NCI-H446 treated with DMSO at 0.1 percent for 48 hours (cell line): ENCODE data around the gene TSC22D1.
"Not testable (repeated sequence)": the region's sequence is repeated elsewhere in the genome, so short reads cannot be mapped to it uniquely, and the experiment has no call there.

Experiments used
- DNase-seq: peaks from one replicate; lab custom pipeline; 2025; lab: John Stamatoyannopoulos, UW

TSC22D1 gene

DNA sequence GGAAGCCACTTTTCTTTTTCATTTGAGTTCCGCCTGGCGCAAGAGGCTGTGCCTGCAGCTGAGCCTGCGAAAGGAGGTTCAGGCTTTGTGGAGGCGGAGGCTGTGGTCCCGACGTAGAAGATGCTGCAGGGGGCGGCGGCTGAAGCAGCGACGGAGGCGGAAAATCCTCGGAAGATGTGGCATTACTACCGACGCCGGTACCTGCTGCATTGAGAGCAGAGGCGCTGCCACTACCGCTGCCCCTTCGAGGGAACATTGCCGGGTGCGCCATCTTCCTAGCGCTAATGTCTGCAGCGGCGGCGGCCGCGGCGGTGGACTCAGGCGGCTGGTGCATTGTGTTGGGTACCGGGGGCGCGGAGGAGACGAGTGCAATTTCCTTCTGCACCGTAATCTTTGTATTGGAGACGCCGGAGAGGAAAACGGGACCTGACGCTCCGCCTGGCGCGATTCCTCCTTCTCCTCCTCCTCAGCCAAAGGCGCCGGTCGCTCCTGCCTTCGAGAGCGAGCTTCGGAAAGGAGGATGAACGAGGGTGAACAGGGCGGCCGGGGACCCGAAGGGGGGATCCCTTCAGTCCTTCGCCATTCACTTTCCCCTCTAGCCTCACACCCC lies at the start of gene TSC22D1:
TSC22D1 (minus strand) TSS at position 590 of the 610 bp plus-strand sequence; CDS start at position 334, 256 bp downstream.
- DNase-seq: no peak

DNA sequence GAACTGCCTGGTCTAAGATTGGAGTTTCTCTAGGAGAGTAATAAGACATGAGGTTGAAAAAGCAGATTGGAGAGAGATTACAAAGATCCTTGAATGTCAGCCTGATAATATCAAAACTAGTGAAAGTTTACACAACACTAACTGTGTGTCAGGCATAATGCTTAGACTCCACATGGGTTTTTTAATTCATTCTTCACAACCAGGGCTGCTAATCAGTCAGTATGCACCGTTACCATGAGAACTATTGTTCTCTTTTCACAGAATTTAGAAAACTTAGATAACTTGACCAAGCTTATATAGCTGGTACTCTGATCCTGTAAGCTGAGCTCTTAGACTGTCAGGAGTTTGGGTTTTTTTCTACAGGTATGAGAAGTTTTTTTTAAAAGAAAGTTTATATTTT lies 46.6 kb upstream of the TSC22D1 start:
- no peak for DNase-seq

DNA sequence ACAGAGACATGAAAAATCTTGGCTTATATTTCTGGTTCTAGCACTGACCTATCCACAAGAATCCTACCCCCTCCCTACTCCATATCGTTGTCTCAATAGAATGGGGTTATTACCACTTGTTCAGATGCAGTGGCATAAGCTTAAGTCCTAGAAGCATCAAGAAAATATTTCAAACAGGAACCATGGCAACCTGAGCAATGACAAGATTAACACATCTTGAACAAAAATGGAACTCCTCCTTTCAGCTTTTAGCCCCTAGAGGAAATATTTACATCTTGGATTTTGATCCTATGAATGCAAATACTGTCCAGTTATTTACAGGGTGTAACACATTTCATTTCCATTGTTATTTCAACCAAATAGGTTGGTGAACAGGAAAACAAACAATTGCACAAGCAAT lies 46.1 kb upstream of the TSC22D1 start:
- DNase-seq: no peak

DNA sequence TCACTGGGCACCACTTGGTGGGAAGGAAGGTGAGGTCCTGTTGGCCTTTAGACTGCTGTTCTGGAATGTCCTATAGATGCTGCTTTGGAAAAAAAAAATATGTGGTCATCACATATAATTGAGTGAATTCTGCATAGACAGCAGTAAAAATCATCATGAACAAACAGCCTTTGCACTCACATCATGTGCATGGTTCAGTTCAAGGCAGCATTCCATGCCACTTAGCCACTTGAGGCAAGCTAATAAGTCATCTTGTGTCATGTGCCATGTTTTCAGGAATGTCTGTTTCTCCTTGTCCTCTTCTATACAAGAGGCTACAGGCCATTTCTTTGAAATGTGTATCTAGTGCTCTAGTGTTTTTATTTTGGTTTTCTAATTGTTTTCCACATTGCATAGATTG lies 43.9 kb upstream of the TSC22D1 start:
- no peak for DNase-seq

DNA sequence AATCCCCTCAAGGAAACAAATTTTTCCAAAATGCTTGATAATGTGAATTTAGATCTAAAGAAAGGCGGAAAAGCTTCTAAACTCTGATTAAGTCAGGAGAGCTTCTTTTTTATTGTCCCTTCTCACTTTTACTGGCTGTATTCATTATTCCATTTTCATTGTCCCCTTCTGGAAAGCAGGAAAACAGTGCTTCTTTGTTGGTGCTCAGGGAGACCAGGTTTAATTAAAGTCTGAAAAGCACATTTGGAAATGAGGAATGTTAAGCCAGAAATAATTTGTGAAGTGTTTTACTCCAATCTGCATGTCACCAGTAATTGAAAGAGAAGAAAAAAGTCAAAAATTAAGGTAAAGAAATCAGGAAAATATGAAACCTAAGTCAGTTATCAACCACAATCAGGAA lies 43.5 kb upstream of the TSC22D1 start:
- no peak for DNase-seq

DNA sequence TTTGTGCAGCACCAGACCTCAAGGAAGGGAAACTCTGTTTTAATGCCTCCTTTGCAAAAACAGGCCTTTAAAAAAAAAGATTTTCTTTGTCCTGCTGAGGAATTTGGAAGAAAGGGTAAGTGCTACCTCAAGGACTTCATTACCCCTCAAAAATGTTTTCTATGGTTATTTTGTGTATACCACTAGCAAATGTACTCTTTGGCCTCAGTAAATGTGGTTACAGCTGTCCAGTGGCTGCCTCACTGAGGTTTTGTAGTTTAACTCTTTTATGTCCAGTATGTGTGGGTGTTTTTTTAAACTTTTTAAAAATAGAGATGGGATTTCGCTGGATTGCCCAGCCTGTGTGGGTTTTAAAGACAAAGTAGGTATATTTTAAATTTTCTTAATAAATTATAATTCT lies 42.2 kb upstream of the TSC22D1 start:
- DNase-seq: no peak

DNA sequence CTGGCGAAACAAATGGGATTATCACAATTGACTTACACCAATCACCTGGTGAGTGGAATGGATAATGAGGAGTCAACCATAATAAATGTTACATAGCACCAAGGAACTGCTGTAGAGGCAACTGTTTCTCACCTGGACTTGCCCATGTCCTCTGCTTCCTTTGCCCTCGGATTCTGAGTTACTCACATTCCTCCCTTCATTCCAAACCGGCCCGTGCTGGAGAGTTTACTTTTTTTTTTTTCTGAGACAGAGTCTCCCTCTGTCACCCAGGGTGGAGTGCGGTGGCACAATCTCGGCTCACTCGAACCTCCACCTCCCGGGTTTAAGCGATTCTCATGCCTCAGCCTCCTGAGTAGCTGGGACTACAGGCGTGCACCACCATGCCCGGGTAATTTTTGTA lies 41.5 kb upstream of the TSC22D1 start:
- DNase-seq: no peak

DNA sequence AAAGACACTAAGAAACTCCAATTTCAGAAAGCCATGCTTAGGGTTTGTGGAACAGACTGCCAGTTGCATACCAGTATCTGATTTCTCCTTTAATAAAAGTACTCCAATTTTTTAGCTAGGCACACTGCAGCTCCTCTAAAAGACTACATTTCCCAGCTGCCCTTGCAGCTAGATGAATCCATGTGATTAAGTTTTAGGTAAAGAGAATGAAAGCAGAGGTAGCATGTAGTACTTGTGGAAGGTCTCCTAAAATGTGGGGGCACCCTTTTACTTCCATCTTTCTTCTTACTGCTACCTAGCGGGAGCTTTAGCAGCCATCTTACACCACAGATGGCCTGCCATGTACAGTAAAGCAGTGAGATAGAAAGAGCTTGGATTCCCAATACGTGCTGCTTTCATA lies 33.0 kb upstream of the TSC22D1 start:
- DNase-seq: no peak

DNA sequence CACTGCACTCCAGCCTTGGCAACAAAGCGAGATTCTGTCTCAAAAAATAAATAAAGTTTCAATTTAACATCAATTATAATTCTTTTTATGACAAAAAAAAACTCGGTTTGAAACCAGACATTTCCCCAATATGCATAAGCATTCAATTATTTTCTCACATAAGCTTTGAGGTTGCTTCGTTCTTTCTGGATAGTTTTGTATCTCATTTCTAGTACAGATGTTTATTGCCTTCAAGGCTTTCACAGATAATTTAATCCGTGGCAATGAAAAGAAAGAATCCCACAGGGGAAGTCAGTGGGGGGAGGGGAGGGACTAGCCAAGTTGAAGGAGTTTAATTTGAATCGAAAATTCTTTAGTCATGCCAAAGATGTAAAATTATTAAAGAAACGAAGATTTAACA lies 29.6 kb upstream of the TSC22D1 start:
- no peak for DNase-seq

DNA sequence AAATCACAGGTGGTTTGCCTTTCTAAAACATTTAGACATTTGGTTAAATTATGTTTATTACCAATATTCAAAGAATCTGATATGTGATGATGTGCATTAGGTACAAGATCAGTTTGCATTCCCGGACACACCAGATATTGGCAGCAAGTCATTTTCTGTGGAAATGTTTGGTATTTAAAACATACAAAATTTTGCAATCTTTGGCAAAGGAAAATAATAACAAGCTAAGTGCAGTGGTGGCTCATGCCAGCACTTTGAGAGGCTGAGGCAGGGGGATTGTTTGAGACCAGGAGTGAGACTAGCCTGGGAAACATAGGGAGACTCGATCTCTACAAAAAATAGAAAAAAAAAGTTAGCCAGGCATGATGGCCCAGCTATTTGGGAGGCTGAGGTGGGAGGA lies 29.1 kb upstream of the TSC22D1 start:
- no peak for DNase-seq

DNA sequence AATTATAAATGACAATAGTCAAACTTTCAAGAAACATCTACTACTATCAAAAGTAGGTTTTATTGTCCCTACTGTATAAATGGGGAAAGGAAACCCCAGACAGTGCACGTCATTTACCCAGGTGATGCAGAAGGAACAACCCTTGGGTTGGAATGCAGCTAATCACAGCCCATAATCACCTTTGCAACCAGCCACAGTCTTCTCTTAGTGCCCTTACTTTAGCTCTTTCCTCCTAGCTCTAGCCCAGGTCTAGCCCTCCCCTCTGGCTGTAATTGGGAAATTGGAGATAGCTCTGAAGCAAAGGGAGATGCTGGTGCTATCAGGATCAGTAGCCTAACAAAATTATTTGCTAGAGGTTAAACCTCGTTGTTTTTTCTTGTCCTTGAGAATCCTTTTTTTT lies 25.5 kb upstream of the TSC22D1 start:
- DNase-seq: no peak

DNA sequence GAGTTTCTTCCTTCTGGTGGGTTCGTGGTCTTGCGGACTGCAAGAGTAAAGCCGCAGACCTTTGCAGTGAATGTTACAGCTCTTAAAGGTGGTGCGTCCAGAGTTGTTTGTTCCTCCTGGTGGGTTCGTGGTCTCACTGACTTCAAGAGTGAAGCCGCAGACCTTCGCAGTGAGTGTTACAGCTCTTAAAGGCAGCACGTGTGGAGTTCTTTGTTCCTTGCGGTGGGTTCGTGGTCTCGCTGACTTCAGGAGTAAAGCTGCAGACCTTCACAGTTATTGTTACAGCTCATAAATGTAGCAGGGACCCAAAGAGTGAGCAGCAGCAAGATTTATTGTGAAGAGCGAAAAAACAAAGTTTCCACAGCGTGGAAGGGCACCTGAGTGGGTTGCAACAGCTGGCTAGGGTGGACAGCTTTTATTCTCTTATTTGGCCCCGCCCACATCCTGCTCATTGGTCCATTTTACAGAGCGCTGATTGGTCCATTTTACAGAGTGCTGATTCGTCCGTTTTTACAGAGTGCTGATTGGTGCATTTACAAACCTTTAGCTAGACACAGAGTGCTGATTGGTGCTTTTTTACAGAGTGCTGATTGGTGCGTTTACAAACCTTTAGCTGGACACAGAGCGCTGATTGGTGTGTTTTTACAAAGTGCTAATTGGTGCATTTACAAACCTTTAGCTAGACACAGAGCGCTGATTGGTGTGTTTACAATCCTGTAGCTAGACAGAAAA lies 17.9 kb upstream of the TSC22D1 start:
- DNase-seq: not testable (repeated sequence)

DNA sequence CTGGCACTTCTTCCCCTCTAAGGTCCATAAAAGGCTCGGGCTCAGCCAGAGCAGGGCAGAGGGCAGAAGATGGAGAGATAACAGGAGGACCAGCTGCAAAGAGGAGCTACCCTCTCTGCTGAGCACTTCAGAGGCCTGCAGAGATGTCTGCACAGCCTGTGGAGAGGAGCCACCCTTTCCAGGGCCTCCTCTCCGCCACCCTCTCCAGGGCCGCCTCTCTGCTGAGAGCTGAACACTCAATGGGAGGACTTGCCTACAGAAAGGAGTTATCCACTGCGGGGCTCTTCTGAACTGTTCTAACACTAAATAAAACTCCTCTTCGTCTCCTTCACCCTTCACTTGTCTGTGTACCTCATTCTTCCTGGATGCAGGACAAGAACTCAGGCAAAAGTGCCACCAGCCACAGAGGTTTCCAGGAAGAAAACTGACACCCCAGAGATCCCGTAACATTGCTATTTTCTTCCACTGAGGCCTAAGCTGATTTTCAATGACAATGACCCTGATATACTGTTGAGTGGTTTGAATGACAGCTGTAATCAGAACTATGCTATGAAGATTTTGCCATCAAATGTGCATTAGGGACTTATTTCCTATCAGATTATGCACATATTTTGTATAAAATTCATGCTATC lies 16.2 kb upstream of the TSC22D1 start:
- DNase-seq: no peak

DNA sequence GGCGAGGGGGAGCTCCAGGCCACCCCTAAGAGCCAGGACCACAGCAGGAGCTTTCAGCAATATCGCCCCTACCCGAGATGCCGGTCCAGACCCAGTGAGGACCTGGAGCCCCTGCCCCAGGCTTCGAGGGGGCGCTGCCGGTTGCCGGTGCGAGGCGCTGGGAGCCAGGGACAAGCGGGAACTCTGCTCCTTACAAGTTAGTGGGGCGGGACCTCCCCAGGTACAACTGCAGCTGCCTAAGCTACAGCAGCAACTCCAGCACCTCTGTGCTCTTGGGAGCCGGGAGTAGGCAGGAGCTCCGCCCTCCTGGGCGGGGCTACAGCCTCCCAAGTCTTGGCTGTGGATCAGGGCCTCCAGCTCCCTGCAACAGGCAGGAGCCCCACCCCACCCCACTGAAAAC lies 15.2 kb upstream of the TSC22D1 start:
- no peak for DNase-seq

DNA sequence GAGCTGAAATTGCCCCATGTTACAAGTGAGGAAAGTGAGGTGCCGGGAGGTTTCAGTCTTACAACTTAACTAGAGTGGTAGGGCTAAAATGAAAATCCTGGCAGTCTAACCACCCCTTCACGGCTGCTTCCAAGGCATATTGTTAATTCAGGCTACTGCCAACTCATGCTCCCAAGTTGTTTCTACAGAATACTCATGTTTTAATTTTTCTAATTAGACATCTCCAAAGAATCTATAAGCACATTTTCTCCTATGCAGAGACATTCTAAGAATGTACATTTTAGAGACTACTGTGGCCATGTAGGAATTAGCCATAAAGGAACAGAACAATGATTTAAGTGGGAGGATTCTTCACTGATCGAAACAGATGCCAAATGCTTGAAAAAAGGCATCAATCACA lies 7.0 kb upstream of the TSC22D1 start:
- no peak for DNase-seq

DNA sequence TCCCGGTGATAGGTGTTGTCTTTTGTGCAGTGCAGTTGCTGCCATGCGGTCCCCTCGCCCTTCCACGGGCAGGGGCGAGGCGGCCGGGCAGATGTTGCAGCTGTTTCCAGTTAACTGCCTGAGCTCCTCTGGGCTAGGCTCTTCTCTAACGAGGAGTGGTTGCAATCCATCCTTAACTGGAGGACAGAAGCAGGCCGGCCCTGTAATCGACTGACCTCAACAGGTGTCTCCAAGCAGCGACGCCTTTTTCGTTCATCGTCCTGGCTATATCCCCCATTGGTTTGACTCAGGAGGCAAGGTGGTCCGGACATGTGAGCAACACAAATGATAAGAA lies 1.9 kb upstream of the TSC22D1 start:
- no peak for DNase-seq

DNA sequence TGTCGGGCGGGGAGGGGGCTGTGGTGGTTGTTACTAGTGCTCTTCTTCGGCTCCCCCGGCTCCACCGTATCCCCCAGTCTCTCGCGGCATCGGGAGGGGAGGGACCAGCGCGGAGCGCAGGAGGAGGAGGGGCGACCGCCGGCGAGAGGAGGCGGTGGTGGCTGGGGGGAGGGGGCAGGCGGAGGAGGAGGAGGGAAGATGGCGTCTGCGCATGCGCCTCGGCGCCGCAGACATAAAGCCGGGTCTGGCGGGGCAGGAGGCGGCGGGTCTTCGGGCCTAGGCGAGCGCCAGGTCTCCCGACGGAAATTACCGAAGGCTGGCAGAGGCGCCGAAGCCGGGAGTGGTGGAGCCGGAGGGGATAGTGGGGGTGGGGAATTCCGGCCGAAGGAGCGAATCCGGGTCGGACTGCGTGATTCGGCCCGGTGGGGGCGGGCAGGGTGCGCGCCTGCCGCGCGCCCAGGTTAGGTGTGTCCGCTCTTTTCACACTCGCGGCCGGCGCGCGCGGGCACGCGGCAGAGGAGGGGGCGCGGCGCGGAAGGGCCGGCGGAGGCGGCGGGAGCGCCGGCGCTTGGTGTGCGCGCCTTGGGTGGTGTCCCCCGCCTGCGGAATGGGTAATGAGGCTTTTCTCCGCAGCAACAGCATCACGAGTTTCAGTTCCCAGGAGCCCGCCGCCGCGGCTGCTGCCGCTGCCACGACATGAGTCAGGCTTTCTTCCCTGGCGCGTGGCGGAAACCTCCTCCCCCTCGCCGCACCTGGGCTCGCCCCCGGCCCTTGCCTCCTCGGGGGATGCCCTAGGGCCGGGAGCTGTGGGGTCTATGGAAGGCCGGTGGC lies 1.3 kb upstream of the TSC22D1 start:
- peak; percentile 92 for DNase-seq

DNA sequence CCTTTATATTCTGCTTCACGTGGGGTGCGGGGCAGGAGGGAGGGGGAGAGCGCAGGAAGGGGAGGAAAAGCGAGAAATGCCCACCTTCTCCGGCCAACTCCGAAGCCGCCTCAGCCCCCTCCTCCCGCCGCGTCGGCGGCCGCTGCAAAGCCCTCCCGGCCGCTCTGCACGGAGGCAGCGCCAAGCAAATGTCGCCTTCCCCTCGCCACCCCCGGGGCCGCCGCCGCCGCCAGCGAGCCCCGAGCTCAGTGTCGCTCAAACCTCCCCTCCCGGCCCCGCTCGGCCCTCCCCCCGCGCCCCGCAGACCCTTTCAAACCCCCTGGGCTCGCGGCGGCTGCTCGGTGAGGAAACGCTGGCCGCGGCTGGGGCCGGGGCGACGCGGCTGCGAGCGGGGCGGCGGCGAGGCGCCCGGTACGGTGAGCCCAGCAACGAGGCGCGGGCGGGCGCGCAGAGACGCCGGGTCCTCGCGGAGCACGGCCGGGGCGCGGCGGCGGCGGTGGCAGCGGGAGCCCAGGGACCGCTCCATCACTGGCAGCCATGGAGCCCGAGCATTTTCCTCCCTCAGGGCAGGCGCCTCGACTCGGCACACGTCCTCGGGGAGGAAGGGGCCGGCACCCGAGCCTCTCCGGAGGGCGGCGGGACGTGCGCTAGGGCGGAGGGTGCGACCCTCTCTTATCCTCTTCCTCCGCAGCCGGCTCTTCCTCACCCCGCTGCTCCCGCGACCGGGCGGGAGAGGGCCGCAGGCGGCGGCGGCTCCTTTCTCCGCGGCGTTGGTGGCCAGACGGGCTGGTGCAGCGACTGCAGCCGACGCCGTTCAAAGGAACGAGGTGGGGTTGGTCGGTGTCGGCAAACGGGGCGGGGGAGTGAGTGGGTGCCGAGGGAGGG lies 463 bp upstream of the TSC22D1 start:
- DNase-seq: no peak

DNA sequence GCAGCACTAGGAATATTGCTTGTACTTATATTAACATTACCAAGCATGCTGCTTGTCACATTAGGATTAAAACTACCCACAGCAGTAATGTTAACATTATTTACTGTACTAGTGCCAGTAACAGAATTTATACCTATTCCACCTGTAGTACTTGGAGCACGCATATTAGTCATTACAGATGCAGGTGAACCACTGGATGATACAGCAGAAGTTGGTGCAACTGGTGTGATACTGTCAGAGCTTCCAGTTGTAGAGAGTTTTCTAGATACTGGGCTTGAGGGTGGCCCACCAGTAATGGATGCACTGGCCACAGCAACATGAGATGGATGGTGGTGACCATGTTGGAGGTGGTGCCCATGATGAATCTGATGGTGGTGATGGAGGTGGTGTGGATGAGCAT lies 1.1 kb downstream of the TSC22D1 start:
- DNase-seq: no peak

DNA sequence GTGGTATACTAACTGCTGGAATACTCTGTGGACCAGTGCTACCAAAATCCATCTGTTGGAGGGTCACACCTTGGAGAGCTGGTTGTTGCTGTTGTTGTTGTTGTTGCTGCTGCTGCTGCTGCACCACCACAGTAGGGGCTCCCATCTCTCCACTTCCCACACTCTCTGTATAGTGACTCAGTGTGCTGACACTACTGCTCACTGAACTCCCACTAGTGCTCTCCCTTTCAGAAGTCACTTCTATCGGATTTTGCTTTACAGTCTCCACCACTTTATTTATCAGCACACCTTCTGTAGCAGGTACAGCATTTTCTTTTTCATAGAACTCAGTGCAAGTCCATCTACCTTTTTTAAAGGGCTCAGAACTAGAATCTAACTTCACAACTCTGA lies 1.7 kb downstream of the TSC22D1 start:
- DNase-seq: no peak

DNA sequence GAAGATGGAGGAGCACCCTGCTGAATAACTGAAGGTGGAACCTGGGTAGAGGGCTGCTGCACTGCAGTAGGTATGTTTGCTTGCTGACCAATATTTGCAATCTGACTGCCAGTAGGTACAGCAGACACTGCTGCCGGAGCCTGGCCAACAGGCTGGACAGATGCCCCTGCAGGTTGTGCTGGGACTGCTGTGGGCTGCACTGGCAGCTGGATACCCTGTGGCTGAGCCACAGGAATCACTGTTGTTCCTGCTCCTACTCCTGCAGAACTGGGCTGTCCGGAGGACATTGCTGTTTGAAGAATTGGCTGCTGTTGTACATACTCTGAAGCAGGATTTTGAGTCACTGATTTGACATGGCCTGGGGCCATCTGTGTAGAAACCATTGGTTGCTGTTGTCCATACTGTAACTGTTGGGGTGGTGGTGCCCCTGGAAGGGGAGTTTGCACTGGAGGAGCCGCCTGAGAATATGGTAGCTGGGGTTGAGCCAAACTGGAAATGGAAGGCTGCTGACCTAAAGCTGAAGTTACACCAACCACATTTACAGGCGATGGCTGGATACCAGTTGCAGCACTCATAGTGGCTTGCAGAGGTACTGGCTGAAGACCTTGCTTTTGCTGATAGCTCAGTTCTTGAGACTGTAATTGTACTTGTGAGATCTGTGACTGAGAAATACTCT lies 2.2 kb downstream of the TSC22D1 start:
- peak; percentile 26 for DNase-seq
